Hepatocyte (in vitro differentiated cells): ENCODE data around the gene USE1. TPM values are rescaled to one million over a fixed set of nuclear protein-coding genes. Genes with fewer than 3 reads are reported as not detected.

Source experiments
- DNase-seq: peaks from one replicate; pipeline ENCODE4 v3.0.0-alpha.2; 2016; ENCODE audit warnings: low spot score
- H2AFZ ChIP-seq: fragments of 200-600 bp; sonication (generic); 2 replicates; pipeline ENCODE4 v1.6.0; 2016; ENCODE audit warnings: antibody characterized with exemption, mild to moderate bottlenecking
- H3K27ac ChIP-seq: fragments of 200-600 bp; sonication (generic); 2 replicates; pipeline ENCODE4 v1.5.1; 2016; ENCODE audit warnings: mild to moderate bottlenecking
- H3K27me3 ChIP-seq: fragments of 200-600 bp; sonication (generic); 2 replicates; pipeline ENCODE4 v1.6.1; 2016
- H3K36me3 ChIP-seq: fragments of 200-600 bp; sonication (generic); replicated peaks from 2 replicates; pipeline ENCODE4 v1.5.1; 2016; ENCODE audit warnings: low read depth; ENCODE audit not compliant: insufficient read depth
- H3K4me1 ChIP-seq: fragments of 200-600 bp; sonication (generic); 2 replicates; pipeline ENCODE4 v1.5.1; 2016; ENCODE audit warnings: mild to moderate bottlenecking, moderate library complexity; ENCODE audit not compliant: insufficient read depth
- H3K4me2 ChIP-seq: fragments of 200-600 bp; sonication (generic); 2 replicates; pipeline ENCODE4 v1.6.0; 2016
- H3K4me3 ChIP-seq: fragments of 200-600 bp; sonication (generic); 2 replicates; pipeline ENCODE4 v1.5.1; 2016; ENCODE audit warnings: mild to moderate bottlenecking
- H3K79me2 ChIP-seq: fragments of 200-600 bp; sonication (generic); 2 replicates; pipeline ENCODE4 v1.6.0; 2017; ENCODE audit warnings: mild to moderate bottlenecking
- H3K9me2 ChIP-seq: fragments of 200-600 bp; sonication (generic); replicated peaks from 2 replicates; pipeline ENCODE4 v1.6.0; 2017; ENCODE audit warnings: mild to moderate bottlenecking; ENCODE audit not compliant: insufficient read depth
- H3K9me3 ChIP-seq: fragments of 200-600 bp; sonication (generic); 2 replicates; pipeline ENCODE4 v1.5.1; 2016; ENCODE audit warnings: low read depth, mild to moderate bottlenecking
- H4K20me1 ChIP-seq: fragments of 200-600 bp; sonication (generic); 2 replicates; pipeline ENCODE4 v1.6.0; 2016; ENCODE audit warnings: mild to moderate bottlenecking; ENCODE audit not compliant: insufficient read depth, poor library complexity, severe bottlenecking
- EZH2 ChIP-seq: fragments of 200-600 bp; sonication (generic); IDR thresholded peaks from 2 replicates; pipeline ENCODE4 v1.6.1; 2016; ENCODE audit warnings: antibody characterized with exemption, mild to moderate bottlenecking, borderline replicate concordance
- EZH2phosphoT487 ChIP-seq: fragments of 200-600 bp; sonication (generic); IDR thresholded peaks from one replicate; pipeline ENCODE4 v1.6.1; 2018; ENCODE audit warnings: antibody characterized with exemption, mild to moderate bottlenecking, low read depth, moderate library complexity; ENCODE audit not compliant: unreplicated experiment, severe bottlenecking
- WGBS: methylation state at CpG from one replicate; pipeline ENCODE4 v1.1.6; 2016; ENCODE audit warnings: low lambda C conversion rate; ENCODE audit errors: missing lambda C conversion rate; 5-methylcytosine and 5-hydroxymethylcytosine counted together
- polyA plus RNA-seq: library from polyadenylated mRNA; unstranded; fragments of >200 nt; fragmentation: Nextera tagmentation; extraction: Ambion mirVana; gene quantifications from 2 replicates; pipeline ENCODE4 v1.2.1, GENCODE V29; 2016
- total RNA-seq: library from RNA; depleted of rRNA; stranded (reverse); fragments of >200 nt; gene quantifications from 2 replicates; pipeline ENCODE4 v1.2.3, GENCODE V29; 2014
- TF ChIP-seq, protein P1 (sequence below): fragments of 200-600 bp; sonication (generic); IDR thresholded peaks from 2 replicates; pipeline ENCODE4 v1.5.1; 2016; ENCODE audit warnings: antibody characterized with exemption, mild to moderate bottlenecking; ENCODE audit not compliant: poor library complexity

The USE1 gene, protein sequence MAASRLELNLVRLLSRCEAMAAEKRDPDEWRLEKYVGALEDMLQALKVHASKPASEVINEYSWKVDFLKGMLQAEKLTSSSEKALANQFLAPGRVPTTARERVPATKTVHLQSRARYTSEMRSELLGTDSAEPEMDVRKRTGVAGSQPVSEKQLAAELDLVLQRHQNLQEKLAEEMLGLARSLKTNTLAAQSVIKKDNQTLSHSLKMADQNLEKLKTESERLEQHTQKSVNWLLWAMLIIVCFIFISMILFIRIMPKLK
- total RNA-seq = 22.4 and 26.9 TPM in 2 replicates
- polyA plus RNA-seq = 42.6 and 46.7 TPM in 2 replicates

DNA sequence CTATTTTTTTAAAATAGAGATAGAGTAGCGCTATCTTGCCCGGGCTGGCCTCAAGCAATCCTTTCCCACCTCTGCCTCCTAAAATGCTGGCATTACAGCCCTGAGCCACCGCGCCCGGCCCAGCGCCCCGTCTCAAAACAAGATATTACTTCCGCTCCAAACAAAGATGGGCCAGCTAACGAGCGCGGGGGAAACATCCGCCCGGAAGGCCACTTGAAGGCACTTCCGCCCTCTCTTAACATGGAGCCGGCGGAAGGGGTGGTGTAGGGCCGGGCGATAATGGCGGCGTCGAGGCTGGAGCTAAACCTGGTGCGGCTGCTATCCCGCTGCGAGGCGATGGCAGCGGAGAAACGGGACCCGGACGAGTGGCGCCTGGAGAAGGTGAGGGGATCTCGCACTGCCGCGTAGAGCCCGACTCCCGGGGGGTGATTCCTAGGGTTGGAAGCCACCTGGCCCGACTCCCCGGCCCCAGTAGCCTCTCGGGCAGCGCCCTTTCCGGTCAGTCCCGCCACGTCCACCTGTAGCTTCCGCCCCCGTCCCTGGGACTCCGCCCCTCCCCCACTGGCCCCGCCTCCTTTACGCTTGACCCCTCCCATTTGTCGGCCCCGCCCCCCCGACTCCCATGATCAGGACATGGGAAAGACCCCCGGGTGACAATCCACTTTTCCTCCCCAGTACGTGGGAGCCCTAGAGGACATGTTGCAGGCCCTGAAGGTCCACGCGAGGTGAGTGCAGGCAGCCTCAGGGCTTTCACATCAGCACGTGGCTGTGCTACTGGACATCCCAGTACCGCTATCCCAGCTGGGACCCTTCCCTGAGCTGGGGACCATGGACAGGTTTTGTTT, at the start of gene USE1:
Gene USE1 (plus strand): TSS at position 231 of the 845 bp plus-strand sequence. CDS start 49 bp downstream, at position 280.
- Histone ChIP-seq H3K9me2 (no peaks in the 10 kb centered on the region), H2AFZ (peak within 1 kb of the TSS; percentile 86), H3K79me2 (peaks cover 12% of the 10 kb centered on the region), H3K9me3 (no peaks in the 10 kb centered on the region), H4K20me1 (no peaks in the 10 kb centered on the region), H3K4me3 (peak within 1 kb of the TSS; percentile 69), H3K4me2 (peak within 1 kb of the TSS; percentile 76), H3K27me3 (no peaks in the 10 kb centered on the region), H3K4me1 (peaks cover 6% of the 10 kb centered on the region), H3K36me3 (no peaks in the 10 kb centered on the region), H3K27ac (peak within 1 kb of the TSS; percentile 95)
- WGBS = 5% methylated on average over 45 of the region's 56 CpGs
- TF ChIP-seq EZH2phosphoT487 (no peak), EZH2 (no peak)
- TF ChIP-seq, protein P1, sequence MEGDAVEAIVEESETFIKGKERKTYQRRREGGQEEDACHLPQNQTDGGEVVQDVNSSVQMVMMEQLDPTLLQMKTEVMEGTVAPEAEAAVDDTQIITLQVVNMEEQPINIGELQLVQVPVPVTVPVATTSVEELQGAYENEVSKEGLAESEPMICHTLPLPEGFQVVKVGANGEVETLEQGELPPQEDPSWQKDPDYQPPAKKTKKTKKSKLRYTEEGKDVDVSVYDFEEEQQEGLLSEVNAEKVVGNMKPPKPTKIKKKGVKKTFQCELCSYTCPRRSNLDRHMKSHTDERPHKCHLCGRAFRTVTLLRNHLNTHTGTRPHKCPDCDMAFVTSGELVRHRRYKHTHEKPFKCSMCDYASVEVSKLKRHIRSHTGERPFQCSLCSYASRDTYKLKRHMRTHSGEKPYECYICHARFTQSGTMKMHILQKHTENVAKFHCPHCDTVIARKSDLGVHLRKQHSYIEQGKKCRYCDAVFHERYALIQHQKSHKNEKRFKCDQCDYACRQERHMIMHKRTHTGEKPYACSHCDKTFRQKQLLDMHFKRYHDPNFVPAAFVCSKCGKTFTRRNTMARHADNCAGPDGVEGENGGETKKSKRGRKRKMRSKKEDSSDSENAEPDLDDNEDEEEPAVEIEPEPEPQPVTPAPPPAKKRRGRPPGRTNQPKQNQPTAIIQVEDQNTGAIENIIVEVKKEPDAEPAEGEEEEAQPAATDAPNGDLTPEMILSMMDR = no peak
- DNase-seq = peak; percentile 94

DNA sequence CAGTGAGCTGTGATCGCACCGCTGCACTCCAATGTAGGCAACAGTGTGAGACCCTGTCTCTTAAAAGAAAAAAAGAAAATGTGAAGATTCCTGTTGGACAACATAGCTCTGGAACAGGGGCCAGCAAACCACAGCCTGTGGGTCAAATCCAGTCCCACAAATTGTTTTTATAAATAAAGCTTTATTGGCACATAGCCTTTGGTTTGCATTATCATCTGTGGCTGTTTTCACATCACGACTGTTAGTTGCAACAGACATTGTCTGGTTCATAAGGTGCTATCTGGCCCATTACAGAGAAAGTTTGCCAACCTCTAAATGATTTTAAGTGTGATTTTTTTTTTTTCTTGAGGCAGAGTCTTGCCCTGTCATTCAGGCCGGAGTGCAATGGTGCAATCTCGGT, 49.4 kb upstream of the USE1 start:
- H3K27me3 ChIP-seq = no peaks in the 10 kb centered on the region
- H3K4me3 ChIP-seq = no peak overlapping the region
- no peak overlapping the region for H2AFZ ChIP-seq
- H4K20me1 ChIP-seq = no peaks in the 10 kb centered on the region
- H3K9me3 ChIP-seq = no peaks in the 10 kb centered on the region
- no peaks in the 10 kb centered on the region for H3K4me1 ChIP-seq
- H3K36me3 ChIP-seq = no peaks in the 10 kb centered on the region
- no peaks in the 10 kb centered on the region for H3K9me2 ChIP-seq
- 98% methylated on average over 5 of the region's 5 CpGs for WGBS
- H3K27ac ChIP-seq = no peak overlapping the region
- no peak for TF ChIP-seq EZH2
- no peak for TF ChIP-seq EZH2phosphoT487
- TF ChIP-seq, protein P1 = no peak
- no peak for DNase-seq
- H3K79me2 ChIP-seq = no peaks in the 10 kb centered on the region
- no peak overlapping the region for H3K4me2 ChIP-seq

DNA sequence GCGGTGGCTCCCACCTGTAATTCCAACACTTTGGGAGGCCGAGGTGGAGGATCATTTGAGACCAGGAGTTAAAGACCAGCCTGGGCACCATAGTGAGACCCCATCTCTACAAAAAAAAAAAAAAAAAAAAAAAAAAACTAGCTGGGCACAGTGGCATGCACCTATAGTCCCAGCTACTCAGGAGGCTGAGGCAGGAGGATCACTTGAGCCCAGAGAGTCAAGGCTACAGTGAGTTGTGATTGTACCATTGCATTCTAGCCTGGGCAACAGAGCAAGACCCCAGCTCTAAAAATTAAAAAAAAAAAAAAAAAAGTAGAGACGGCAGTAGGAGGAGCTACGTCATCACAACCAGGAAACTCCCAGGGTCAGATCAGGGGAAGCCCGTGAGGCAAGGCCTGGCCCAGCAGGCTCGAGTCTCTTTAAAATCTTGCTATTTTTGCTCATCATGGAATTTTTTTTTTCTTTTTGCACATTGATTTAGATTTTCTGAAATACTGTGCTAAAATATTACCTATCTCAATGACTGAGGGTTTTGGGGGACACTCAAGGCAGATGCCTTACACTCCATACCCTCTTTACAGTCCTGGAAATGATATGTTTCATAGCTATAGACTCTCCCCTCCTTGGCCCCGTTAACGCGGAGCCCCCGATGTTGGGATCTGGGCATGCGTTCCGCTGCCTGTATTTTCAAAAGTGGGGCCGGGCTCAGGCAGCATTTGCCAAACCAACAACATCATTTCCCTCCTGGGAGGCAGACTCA, 44.4 kb upstream of the USE1 start:
- no peaks in the 10 kb centered on the region for H3K4me1 ChIP-seq
- no peaks in the 10 kb centered on the region for H3K36me3 ChIP-seq
- H3K4me3 ChIP-seq = no peak overlapping the region
- no peaks in the 10 kb centered on the region for H3K27me3 ChIP-seq
- H3K9me3 ChIP-seq = no peaks in the 10 kb centered on the region
- no peaks in the 10 kb centered on the region for H3K79me2 ChIP-seq
- no peak for DNase-seq
- no peaks in the 10 kb centered on the region for H3K9me2 ChIP-seq
- no peak for TF ChIP-seq EZH2
- TF ChIP-seq EZH2phosphoT487 = no peak
- TF ChIP-seq, protein P1 = no peak
- no peaks in the 10 kb centered on the region for H4K20me1 ChIP-seq
- no peak overlapping the region for H2AFZ ChIP-seq
- H3K27ac ChIP-seq = no peak overlapping the region
- 94% methylated on average over 13 of the region's 13 CpGs for WGBS
- no peak overlapping the region for H3K4me2 ChIP-seq
